ENCODE results near the gene DNAL1.
"Not testable (repeated sequence)": the region's sequence is repeated elsewhere in the genome, so short reads cannot be mapped to it uniquely, and the experiment has no call there.

Gene DNAL1

GRCh38 chr14:73640796-73641365, 3.9 kb upstream of the DNAL1 start:
- no peak for DNase-seq (ENCODE audit: low read depth)

GRCh38 chr14:73645248-73645610, 443 bp downstream of the DNAL1 start:
- no peak for DNase-seq (ENCODE audit: low read depth)

DNA sequence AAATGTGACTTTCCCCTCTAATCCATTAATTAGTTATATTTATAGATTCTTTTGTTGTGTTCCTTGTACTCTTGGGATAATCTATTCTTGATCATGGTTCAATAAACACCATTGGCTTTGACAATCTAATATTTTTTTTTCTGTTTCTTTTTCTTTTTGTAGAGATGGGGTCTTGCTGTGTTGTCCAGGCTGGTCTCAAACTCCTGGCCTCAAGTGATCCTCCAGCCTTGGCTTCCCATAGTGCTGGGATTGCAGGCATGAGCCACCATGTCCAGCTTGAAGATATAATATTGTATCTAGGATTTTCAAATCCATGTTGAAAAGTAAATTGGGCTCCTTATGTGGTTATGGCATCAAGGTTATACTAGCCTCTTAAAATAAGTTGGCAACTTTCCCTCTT, 6.2 kb downstream of the DNAL1 start:
- DNase-seq (ENCODE audit: low read depth): no peak

DNA sequence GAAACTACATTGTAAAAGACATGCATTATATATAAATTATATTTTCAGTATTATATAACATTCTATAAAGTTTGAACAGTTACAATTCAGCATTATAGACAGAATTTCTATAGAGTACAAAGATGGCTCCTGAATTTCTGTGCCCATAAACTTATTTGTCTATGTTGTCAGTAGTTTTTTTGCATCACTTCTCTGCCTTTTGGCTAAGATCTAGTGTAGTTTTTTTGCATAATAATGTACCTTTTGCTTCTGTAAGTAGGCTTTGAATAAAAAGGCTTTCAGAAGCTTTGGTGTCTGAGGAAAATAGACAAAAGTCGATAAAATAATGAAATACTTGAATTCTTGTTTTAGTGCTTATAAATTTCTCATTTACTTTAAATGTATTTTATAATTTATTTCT, 11.1 kb downstream of the DNAL1 start:
- DNase-seq (ENCODE audit: low read depth): no peak

GRCh38 chr14:73659202-73659601, 14.4 kb downstream of the DNAL1 start:
- DNase-seq (ENCODE audit: low read depth): not testable (repeated sequence)

DNA sequence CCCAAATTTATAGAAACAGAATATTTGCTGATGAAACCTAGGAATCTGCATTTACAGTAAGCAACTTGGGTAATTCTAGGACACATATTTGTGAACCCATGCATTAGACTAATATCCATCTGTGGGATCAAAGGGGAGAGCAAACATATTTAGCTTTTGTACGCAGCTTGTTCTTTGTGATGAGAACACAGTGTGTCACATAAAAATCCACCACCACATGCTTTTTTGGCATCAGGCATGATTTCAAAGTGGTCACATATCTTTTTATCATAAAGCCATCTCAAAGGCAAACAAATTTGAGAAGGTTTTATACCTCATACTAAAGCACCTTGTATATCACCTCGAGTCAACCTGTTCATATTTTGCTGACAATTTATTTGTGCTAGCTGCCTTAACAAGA, 15.7 kb downstream of the DNAL1 start:
- no peak for DNase-seq (ENCODE audit: low read depth)

DNA sequence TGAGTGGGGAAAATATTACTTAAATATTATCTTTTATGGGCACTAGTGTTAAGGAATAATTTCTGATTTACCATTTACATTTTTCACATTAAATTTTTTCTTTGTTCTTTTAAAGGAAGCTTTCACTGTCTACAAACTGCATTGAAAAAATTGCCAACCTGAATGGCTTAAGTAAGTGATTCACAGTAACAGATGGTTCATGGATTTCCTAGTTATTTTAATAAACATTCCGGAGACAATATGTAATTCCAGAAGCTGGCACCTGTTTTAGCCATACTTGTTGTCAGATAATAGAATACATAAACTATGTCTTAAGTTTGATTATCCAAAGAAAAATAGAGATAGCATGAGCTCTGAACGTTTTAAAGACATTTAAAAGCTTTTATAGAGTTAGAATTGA, 17.1 kb downstream of the DNAL1 start:
- DNase-seq (ENCODE audit: low read depth): no peak

DNA sequence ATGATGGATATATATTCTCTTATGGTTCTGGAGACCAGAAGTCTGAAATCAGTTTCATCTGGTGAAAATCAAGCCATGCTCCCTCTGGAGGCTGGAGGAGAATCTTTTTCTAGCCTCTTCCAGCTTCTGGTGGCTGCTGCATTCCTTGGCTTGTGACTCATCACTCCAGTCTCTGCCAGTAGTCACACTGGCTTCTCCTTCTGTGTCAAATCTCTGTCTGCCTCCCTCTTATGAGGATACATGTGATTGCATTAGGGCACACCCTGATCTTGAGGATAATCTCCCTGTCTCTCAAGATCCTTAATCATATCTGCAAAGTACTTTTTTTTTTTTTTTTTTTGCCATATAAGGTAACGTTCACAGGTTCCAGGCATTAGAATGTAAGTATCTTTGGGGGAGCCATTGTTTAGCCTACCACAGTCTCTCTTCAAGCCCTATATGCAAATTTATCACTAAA, 17.7 kb downstream of the DNAL1 start:
- DNase-seq (ENCODE audit: low read depth): no peak

- DNase-seq (ENCODE audit: low read depth): no peak
These were observed 18.9 kb downstream of the DNAL1 start for GRCh38 chr14:73663548-73664212.

GRCh38 chr14:73665130-73665529, 20.3 kb downstream of the DNAL1 start:
- no peak for DNase-seq (ENCODE audit: low read depth)

GRCh38 chr14:73666583-73666982, 21.8 kb downstream of the DNAL1 start:
- DNase-seq (ENCODE audit: low read depth): no peak

- no peak for DNase-seq (ENCODE audit: low read depth)
These were observed 23.1 kb downstream of the DNAL1 start for GRCh38 chr14:73667854-73668253.

DNA sequence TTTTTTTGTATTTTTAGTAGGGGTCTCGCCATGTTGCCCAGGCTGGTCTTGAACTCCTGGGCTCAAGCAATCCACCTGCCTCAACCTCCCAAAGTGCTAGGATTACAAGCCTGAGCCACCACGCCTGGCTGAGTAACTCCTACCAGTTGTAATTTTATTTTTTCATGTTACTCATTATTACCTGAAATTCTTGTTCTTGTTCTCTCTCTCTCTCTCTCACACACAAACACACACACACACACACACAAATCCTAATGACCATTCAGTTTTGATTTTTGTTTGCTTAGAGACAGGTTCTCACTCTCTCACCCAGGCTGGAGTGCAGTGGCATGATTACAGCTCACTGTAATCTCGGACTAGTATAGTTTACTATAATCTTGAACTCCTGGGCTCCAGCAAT, 30.2 kb downstream of the DNAL1 start:
- DNase-seq (ENCODE audit: low read depth): no peak

DNA sequence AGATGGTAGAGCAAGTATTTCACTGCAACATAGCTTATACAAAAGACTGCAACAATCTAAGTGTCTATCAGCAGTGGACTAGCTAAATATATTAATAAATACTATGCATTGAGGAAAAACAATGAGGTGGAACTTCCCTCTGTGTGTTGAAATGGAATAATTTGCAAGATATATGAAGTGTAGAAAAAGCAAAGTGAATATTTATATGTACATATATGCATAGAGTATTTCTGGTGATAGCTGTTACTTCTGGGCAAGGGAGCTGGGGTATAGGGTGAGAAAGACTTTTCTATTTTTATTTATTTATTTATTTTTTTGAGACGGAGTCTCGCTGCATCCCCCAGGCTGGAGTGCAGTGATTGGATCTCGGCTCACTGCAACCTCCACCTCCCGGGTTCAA, 33.9 kb downstream of the DNAL1 start:
- DNase-seq (ENCODE audit: low read depth): no peak

- DNase-seq (ENCODE audit: low read depth): no peak
These were observed 36.0 kb downstream of the DNAL1 start for GRCh38 chr14:73680821-73681220.

DNA sequence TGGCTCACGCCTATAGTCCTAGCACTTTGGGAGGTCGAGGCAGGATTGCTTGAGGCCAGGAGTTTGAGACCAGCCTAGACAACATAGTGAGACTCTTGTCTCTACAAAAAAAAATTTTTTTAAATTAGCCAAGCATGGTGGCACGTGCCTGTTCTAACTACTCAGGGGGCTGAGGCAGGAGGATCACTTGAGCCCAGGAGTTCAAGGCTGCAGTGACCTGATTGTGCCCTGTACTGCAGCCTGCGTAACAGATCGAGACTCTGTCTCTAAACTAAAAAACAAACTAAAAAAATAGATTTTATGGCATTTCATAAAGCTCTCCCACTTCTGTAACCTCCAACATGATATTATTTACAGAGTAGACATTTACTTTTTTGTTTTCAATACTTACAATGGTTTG, 39.8 kb downstream of the DNAL1 start:
- no peak for DNase-seq (ENCODE audit: low read depth)

DNA sequence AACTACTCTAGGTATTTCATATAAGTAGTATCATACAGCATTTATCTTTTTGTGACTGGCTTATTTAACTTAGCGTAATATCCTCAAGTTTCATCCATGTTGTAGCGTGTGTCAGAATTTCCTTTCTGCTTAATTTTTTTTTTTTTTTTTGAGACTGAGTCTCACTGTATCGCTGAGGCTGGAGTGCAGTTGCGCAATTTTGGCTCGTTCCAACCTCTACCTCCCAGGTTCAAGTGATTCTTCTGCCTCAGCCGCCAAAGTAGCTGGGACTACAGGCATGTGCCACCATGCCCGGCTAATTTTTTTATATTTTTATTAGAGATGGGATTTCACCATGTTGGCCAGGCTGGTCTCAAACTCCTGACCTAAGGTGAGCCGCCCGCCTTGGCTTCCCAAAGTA, 40.5 kb downstream of the DNAL1 start:
- no peak for DNase-seq (ENCODE audit: low read depth)

GRCh38 chr14:73686901-73687300, 42.1 kb downstream of the DNAL1 start:
- no peak for DNase-seq (ENCODE audit: low read depth)

DNA sequence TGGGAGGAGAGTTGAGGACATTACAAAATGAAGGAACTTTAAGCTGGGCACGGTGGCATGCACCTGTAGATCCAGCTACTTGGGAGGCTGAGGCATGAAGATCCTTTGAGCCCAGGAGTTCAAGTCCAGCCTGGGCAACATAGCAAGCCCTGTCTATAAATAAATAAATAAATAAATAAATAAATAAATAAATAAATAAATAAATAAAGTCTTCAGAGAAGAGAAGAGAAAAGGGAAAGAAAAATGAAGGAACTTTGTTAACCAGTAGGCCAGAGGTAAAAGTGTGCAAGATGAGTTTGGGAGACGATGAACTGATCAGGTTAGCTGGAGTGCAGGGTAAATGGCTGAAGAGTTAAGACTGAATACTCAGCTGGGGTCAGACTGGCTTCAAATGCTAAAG, 49.3 kb downstream of the DNAL1 start:
- no peak for DNase-seq (ENCODE audit: low read depth)

- no peak for DNase-seq (ENCODE audit: low read depth)
These were observed 50.3 kb downstream of the DNAL1 start for GRCh38 chr14:73695082-73695481.

DNA sequence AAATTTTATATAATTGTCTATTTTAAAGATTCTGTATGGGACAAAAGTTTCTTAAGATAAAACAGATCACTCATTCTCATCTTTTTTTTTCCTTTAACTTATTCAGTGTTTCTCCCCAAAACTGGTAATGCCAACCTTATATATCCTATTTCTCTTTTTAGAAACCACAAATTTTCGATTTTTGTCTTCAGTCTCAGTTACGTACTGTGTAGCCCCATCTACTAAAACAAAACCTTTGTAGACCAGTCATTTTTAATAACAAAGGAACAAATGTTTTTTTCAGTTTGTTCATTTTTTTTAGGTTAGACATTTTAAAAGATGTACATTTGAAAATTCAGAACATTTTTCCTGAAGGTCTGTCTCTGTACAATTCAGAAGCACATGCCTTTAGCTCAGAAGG, 51.2 kb downstream of the DNAL1 start:
- no peak for DNase-seq (ENCODE audit: low read depth)

- DNase-seq (ENCODE audit: low read depth): no peak
These were observed 51.9 kb downstream of the DNAL1 start for GRCh38 chr14:73696466-73697400.

DNA sequence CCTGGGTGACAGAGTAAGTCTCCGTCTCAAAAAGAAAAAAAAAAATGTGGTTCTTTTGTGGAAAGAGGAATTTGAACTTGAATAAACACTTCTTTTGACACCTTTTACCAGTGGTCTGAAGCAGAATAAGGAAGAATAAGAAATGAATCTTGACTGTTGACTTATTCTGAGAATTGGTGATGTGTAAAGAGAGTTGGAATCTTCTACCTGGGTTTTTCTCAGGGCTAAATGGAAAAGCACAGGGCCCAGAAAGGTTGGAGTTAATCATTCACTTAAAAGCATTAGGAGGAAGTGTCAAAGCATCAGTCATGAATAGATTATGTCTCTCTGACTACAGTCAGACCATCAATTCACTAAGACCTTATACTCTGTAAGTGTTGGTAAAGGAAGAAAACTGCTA, 55.5 kb downstream of the DNAL1 start:
- no peak for DNase-seq (ENCODE audit: low read depth)

Data from activated T-cell treated with anti-CD3 and anti-CD28 coated beads for 48 hours (primary cell).